ENCODE data around the gene FBLN2. TPM values are rescaled to one million over a fixed set of nuclear protein-coding genes. Genes with fewer than 3 reads are reported as not detected.
A peak's percentile ranks its signal among the peaks of the same experiment; 100 is the strongest.
"Not testable (repeated sequence)": the region's sequence is repeated elsewhere in the genome, so short reads cannot be mapped to it uniquely, and the experiment has no call there.

Gene FBLN2
- total RNA-seq, 1 experiment from 2014 or later = 17.9 TPM

DNA sequence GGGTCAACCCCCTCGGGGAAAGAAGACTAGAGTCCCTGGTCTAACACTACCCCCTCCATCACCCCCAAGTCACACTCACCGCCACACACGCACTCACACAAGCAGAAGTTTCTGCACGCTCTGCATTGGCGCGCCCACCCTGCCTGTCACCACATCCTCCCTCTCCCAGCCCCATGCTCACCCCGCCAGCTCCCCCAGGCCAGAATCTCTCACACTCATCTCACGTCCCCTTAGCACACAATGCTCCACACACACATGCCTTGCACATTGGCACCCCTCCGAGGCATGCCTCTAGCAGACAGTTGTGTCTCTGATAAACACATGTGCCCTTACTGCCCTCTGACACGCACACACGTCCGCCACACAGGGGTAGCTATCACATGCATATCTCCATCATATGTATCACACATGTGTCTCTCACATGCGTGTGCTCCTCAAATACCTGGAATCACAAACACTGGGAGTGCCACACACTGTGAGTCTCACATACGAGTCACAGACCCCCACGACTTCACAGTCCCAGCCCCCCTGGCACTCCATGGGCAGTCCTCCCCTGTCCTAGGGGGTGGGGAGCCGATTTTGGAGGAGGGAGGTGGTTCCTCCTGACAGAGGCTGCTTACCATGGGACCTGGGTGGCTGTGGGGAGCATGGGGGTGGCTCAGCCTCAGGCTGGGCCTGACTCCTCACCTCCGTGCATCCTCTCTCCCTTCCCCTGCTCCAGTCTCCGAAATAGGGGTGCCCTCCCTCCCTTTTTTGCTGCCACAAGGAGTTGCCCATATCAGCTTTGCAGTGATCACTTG is 898 bp downstream of the FBLN2 start:
- no peak for DNase-seq (ENCODE audit: low read depth)

DNA sequence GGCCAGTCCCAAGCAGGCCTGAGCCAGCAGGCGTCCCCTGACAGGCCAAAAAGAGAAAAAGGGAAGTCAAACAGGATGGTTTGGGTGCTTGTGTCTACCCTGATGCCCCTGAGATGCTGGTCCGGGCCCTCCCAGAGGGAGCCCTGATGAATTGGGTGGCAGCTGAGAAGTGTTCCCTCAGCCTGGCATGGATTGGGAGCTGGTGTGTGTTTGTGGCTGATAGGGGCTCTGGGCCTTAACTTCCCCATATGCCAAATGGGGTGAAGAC is 1.4 kb downstream of the FBLN2 start:
- DNase-seq (ENCODE audit: low read depth) = no peak

DNA sequence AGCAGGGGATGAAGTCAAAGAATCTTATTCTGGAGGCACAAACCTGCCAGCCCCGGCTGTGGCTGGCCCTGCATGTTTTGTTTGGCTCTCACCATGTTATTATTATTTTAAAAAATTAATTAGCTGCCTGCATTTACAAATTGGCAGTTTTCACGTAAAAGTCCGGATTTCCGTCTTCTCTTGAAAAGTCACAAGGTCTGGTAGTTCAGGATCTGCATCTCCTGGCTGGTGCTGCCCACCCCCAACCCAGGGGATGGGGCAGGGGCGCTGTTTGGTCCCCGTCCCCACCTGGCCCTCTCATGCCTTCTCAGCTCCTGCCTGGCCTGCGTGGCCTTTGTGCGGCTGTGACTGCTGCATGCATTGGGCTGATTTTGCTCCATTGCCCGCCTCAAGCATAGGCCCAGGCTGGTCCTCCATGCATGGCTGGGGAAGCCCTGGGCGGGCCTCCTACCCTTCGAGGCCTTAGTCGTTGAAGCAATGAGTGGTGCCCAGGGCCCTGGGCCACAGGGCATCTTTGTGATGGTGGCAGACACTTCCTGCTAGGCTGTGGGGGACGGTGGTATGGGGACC is 2.0 kb downstream of the FBLN2 start:
- no peak for DNase-seq (ENCODE audit: low read depth)

DNA sequence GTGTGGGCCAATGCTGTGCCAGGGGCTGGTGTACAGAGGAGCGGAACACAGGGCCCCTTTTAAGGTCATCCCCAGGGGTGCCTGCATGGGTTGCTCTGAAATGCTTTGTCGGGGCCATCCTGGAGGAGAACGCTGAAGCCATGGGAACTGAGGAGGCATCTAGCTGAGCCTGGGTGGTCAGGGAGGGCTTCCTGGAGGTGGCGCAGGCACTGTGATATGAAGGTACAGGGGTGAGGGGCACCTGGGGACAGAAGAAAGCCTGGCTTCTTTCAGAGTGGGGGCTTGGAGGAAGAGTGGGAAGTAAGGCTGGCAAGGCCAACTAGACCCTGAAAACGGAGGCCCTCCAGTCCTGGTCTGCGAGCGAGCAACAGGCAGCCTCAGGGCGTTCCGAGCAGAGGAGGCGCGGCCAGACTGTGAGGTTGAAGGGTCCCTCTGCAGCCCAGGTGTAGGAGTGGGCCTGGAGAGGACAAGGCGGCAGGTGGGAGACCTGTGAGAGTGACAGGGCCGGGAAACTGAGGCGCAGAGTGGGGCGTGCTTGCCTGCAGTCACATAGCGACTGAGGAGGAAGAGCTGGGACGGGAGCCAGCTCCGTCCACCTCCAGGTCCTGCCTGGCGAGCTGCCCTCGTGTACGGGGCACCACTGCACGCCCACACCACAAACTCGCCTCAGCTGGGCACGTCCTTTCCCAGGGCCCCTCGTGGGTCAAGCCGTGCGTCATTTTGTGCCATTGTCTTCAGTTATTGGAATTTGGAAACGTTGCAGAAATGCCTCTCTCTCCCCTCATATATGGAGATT is 4.1 kb downstream of the FBLN2 start:
- DNase-seq (ENCODE audit: low read depth) = no peak

- DNase-seq (ENCODE audit: low read depth) = no peak
Observed at GRCh38 chr3:13553686-13554085, 4.8 kb downstream of the FBLN2 start.

- no peak for DNase-seq (ENCODE audit: low read depth)
Observed at GRCh38 chr3:13555753-13556152, 6.8 kb downstream of the FBLN2 start.

GRCh38 chr3:13556207-13556606 is 7.3 kb downstream of the FBLN2 start:
- DNase-seq (ENCODE audit: low read depth) = no peak

DNA sequence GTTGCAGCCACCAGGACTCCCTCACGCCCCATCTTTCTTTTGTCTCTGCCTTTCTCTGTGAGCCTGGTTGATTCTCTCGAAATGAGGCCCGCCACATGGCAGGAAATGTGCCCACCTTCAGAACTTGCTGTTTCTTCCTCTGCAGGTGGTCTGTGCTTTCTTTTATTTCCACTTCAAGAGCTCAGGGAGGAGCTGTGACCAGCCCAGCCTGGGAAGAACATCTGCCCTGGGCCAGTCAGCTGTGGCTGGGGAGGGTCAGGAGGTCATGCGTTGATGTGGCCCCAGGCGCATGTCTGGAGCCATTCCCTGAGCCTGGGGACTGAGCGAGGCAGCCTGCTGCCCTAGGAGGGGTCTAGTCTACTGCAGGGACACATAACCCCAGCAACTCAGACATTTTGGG is 8.0 kb downstream of the FBLN2 start:
- DNase-seq (ENCODE audit: low read depth) = no peak

DNA sequence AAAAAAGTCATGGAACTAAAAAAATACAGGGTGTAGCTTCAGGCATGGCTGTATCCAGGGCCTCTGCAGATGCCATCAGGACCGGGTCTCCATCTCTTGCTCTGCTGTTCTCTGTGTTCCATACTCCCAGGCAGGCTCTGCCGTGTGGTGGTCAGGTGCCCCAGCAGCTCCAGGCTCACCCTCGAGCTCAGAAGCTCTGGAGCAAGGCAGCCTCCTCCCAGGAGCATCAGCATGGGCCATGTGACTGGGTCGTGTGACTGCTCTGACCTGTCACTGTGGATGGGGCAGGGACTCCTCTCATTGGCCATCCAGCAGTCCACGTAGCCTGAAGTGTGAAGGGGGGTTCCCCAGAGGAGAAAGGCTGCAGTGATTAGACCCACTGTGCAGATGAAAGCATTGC is 8.5 kb downstream of the FBLN2 start:
- DNase-seq (ENCODE audit: low read depth) = no peak

DNA sequence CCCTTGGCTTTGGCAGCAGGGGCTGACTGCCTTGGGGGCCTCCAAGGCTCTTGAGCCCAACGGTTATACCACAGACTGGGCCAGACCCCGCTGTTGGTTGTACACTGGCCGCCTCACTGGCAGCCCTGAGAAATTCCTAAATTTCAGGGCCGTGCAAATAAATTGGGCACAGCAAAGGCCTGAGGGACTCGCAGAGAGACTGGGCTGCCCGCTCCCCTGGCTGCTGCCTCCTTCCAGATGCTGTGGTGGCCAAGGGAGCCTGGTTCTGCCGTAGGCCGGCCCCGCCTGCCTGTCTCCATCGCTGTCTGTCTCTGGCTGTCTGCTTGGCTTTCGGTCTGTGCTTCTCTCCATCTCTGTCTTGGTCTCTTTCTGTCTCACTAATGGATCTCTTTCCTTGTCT is 9.0 kb downstream of the FBLN2 start:
- DNase-seq (ENCODE audit: low read depth) = no peak

DNA sequence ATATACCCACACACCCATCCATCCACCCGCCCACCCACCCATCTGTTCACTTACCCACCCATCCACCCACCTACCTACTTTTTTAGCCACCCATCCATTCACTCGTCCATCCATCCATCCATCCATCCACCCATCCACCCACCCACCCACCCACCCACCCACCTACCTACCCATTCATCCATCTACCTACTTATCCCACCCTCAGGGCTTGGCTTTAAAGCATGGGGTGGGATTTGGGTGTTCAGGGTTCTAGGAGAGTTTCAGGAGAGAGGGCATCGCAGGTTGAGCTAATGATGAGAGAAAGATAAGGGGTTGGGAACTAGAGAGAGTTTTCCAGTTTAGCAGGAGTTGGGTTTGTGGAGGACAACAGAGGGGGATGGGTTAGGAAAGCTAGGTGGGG is 9.7 kb downstream of the FBLN2 start:
- no peak for DNase-seq (ENCODE audit: low read depth)

DNA sequence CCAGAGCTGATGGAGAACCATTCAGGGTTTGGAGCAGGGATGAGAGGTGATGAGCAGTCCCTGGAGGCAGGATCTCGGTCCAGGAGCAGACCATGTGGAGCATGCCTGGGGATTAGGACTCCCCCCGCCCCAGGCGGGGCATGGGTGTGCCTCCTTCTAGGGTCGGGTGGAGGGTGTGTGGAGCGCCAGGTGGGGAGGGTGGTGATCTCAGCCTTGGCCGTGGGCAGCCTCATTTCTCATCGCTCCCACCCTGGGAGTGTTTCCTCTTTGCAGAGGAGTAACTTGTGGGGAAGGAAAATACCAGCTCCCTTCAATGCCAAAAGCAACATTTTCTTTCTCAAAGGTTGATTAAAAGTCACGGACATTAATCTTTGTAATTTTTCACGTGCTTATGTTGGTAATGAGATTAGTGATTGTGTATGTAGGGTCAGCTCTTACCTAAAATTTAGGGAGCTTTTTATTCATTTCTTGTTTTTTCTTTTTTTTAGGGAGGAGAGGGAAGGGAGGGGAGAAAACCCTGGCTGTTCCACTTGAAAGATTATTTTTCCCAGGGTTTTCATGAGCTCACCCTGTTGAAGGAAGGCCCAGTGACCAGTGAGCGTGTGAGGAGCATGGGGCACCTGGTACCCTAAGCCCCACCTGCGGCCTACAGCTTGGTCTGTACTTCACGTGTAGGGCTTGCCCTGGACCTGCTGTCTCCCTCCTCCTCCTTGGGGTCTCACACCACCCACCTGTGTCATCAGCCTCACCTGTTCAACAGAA is 11.0 kb downstream of the FBLN2 start:
- DNase-seq (ENCODE audit: low read depth) = peak; percentile 57

DNA sequence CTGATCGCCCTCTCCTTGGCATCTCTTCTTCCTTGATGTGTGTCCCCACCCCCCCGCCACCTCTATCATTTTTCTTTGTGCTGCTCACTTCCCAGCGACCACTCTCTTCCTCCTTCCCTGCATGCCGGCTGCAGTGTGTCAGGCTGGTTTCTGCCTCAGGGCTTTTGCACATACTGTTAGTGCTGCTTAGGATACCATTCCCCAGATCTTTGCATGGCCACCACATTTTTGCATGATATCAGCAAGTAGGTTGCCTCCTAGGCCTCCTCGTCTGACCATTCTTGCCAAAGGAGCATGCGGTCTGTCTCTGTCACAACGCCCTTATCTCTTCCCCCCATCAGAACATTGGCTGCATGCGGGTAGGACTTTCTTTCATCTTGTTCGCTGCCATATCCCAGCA is 12.5 kb downstream of the FBLN2 start:
- no peak for DNase-seq (ENCODE audit: low read depth)

DNA sequence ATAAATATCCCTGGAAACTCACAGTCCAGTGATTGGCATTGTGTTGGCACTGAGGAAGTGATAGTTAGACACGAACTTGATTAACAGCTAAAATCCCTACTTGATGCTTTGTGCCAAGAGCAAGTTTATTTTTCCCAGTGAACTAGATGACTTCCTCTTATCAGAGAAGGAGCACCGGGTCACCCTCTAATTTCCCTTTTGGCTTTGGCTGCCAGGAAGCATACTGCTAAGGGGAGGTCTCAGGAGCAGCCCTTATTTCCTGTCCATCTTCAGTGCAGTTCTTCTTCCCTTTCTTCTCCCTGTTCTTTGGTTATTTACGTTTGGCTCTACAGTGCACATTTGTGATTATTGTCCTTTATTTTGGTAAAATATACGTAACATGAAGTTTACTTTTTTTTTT is 13.0 kb downstream of the FBLN2 start:
- DNase-seq (ENCODE audit: low read depth) = no peak

DNA sequence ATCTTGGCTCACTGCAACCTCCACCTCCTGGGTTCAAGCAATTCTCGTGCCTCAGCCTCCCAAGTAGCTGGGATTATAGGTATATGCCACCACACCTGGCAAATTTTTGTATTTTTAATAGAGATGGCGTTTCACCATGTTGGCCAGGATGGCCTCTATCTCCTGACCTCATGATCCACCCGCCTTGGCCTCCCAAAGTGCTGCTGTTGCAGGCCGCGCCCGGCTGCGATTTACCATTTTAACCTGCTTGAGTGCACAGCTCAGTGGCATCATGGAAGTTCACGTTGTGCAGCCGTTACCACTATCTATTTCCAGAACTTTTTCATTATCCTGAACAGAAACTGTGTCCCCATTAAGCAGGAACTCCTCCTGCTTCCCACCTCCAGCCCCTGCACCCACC is 13.5 kb downstream of the FBLN2 start:
- DNase-seq (ENCODE audit: low read depth) = not testable (repeated sequence)

DNA sequence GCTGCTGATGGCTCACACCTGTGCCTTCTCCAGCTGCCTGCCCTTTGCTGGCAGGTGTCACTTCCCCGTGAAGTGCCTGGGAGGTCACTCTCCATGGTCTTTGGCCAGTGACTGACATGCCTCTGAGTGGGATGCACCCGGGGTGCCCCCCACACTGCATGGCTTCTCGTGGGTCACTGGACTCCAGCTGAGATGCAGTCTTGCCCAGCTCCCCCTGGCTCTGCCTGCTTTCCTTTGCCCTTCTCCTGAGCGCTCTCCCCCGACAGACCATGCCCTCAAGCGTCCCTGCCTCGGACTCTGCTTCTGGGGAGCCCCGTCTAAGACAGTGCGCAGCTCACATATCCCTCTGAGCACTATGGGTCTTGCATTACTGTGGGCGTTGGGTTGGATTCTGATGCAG is 14.4 kb downstream of the FBLN2 start:
- no peak for DNase-seq (ENCODE audit: low read depth)

DNA sequence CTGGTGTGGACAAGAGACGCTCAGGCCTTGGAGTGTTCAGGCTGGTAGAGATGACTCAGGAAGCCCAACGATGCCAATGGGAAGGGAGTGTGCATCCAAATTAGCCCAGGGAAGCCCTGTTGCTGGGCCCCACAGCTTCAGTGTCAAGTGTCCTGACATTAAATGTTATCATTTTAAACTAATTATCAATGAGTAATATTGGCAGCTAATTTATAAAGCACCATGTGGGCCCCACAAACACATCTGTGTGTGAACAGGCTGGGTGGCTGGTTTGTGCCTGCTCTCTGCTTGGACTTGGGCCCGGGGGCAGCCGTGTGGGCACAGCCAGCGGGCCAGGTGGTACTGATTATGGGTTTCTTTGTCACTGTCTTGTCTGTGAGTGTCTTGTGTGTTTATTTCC is 15.0 kb downstream of the FBLN2 start:
- DNase-seq (ENCODE audit: low read depth) = no peak

DNA sequence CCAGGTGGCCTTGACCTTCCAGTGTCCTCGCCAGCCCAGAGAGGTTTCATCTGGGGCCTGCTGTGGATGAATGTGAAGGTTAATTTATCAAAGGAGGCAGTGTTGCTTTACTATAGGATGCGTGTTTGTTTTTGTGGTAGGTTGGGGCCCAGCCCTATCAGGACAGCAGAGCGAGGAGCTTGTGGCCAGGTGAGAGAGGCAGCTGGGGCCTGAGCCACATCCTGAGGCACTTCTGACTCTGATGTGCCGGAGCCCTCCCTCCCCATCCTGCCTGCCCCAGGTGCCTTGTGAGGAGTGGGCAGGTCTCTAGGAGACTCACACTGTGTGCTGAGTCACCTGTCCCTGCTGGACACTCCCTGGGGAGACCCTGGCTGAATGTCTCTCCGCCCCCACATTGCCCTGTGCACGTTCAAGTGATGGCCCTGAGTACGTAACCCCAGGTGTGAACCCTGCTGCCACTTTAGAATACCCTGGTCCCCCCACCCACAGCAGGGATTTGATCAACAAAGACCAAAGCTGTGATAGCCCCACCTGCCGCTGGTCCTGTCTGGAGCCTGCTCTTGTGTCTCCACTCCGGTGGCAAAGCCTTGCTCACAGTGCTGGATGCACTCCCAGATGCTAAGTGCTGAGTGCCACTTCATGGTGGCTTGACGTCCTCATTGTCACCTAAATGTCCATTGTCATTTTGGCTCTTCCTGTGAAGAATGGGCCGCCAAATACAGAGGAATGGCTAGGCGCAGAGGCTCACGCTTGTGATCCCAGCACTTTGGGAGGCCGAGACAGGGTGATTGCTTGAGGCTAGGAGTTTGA is 16.0 kb downstream of the FBLN2 start:
- no peak for DNase-seq (ENCODE audit: low read depth)

DNA sequence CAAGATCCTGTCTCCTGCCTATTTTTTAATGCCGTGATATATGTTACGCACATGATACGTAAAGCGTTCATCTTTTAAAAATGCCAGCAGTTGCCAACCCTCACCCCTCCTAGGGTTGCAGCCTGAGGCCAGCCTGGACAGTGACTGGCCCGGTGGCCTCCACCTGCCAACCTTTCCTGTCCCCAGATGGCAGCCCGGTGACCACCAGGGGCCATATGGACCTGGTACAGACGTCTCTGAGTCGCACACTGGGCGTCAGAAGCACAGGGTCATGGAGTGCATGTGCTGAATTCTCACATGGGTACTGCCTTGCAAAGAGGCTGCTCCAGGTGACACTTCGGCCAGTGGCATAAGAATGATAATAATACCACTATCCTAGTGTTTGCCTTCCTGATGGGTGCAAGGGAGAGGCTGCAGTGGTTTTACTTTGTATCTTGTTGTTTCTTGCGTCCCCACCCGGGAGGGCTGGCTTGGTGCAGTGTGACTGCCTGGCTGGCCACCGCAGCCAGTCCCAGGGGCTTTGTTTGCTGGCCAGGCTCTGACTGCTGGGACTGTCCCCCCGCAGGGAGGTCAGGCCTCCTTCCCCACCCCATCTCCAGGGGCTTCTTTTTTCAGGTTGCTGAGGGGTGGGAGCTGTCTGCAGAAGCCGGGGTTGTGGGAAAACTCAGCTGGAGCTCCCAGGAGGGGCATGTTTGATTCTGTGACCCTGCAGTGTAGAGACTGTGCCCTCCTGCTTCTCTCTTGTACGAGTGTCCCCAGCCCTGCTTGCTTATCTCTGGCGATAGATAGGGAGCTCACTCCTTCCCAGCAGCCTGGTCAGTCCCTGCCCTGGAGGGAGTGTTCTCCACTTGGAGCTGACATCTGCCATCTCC is 16.9 kb downstream of the FBLN2 start:
- no peak for DNase-seq (ENCODE audit: low read depth)

DNA sequence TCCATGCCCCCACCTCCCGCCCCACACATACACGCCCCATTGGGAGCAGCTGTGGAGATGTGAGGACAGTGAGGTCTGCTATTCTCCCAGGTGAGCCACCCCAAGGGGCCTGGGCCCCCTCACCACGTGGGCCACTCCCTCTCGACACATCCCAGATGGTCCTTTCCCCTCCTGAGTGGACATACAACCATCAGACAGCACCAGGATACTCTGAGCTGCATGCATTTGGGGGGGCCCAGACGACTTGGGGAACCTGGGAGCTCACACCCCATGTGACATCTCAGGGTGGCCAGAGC is 17.5 kb downstream of the FBLN2 start:
- DNase-seq (ENCODE audit: low read depth) = no peak

GRCh38 chr3:13566769-13567310 is 17.9 kb downstream of the FBLN2 start:
- no peak for DNase-seq (ENCODE audit: low read depth)

All from Daoy (cell line).